NCI-H345 (cell line): ENCODE results near the gene ACTL8.

Experiments
- DNase-seq: peaks from one replicate; lab custom pipeline; 2025; lab: John Stamatoyannopoulos, UW

Gene ACTL8

GRCh38 chr1:17875882-17876280 is 120.7 kb downstream of the ACTL8 start:
- no peak for DNase-seq
